Endothelial cell of umbilical vein (primary cell): ENCODE data around the gene NNT. TPM values are rescaled to one million over a fixed set of nuclear protein-coding genes. Genes with fewer than 3 reads are reported as not detected.

Experiments used
- BruUV-seq: library from RNA; stranded (reverse); fragments of 400-500 nt; replicated peaks from 2 replicates; lab custom pipeline; 2021; lab: Mats Ljungman, UMichigan
- CTCF ChIA-PET: fragments of 300-600, 350-600 bp; sonication (Branson Sonifier 250); formaldehyde crosslinking; loops from one replicate; lab custom pipeline; 2021; ENCODE audit warnings: antibody characterized with exemption, inconsistent platforms; lab: Charles Lee
- POLR2A ChIA-PET: fragments of 300-600, 350-600 bp; sonication (Branson Sonifier 250); formaldehyde crosslinking; loops from one replicate; lab custom pipeline; 2021; ENCODE audit warnings: antibody characterized with exemption, inconsistent platforms; lab: Charles Lee
- DNase-seq: peaks from one replicate; pipeline ENCODE4 v3.0.0-alpha.2; 2011; ENCODE audit warnings: low read depth, low spot score
- FAIRE-seq: peaks from 2 replicates; lab custom pipeline; 2011; peaks lifted over from hg19 to GRCh38; lab: Jason Lieb, UNC
- H2AFZ ChIP-seq: 2 replicates; pipeline ENCODE4 v1.6.0; 2012; ENCODE audit warnings: low read depth, low read length, control low read depth, inconsistent platforms
- H3K27ac ChIP-seq: 2 replicates; pipeline ENCODE4 v1.5.1; 2011; ENCODE audit warnings: low read depth, mild to moderate bottlenecking, control low read depth, low read length, moderate library complexity; ENCODE audit not compliant: insufficient read depth
- H3K27me3 ChIP-seq, 2 experiments: 2 replicates each; pipeline versions ENCODE4 v1.6.0 to v1.6.1; 2011; ENCODE audit warnings: low read length in 2 of 2, mixed read lengths in 1 of 2; ENCODE audit not compliant: control insufficient read depth in 2 of 2, insufficient read depth in 2 of 2
- H3K36me3 ChIP-seq, 2 experiments: 2 replicates in 1 of 2; 3 replicates in 1 of 2; pipeline ENCODE4 v1.5.1; 2011; ENCODE audit warnings: low read length in 2 of 2, mild to moderate bottlenecking in 1 of 2, moderate library complexity in 1 of 2; ENCODE audit not compliant: control insufficient read depth in 2 of 2, insufficient read depth in 2 of 2; ENCODE audit errors: extremely low read depth in 1 of 2
- H3K4me1 ChIP-seq: 3 replicates; pipeline ENCODE4 v1.5.1; 2011; ENCODE audit warnings: mild to moderate bottlenecking, low read length; ENCODE audit not compliant: control insufficient read depth, insufficient read depth; ENCODE audit errors: extremely low read depth
- H3K4me2 ChIP-seq: 2 replicates; pipeline ENCODE4 v1.6.1; 2011; ENCODE audit warnings: low read length, control low read depth, mixed read lengths; ENCODE audit not compliant: insufficient read depth
- H3K4me3 ChIP-seq, 3 experiments: fragments of 200-600 bp in 1 of 3; sonication (generic), shearing (Covaris generic) in 1 of 3; replicated peaks in 1 of 3; 2 replicates each; pipeline ENCODE4 v1.5.1; 2011 to 2016; ENCODE audit warnings: control low read depth in 3 of 3, low read length in 3 of 3, mild to moderate bottlenecking in 2 of 3, inconsistent platforms in 1 of 3, low read depth in 1 of 3, moderate library complexity in 1 of 3; ENCODE audit not compliant: insufficient read depth in 1 of 3
- H3K79me2 ChIP-seq: 2 replicates; pipeline ENCODE4 v1.6.0; 2012; ENCODE audit warnings: low read length, inconsistent platforms; ENCODE audit not compliant: control insufficient read depth, insufficient read depth
- H3K9ac ChIP-seq: replicated peaks from 2 replicates; pipeline ENCODE3; 2011; ENCODE audit warnings: low read length, control low read depth; ENCODE audit not compliant: insufficient read depth; ENCODE audit errors: extremely low read depth
- H3K9me1 ChIP-seq: replicated peaks from 3 replicates; pipeline ENCODE4 v1.6.0; 2011; ENCODE audit warnings: mild to moderate bottlenecking, low read length; ENCODE audit not compliant: control insufficient read depth, insufficient read depth; ENCODE audit errors: extremely low read depth
- H3K9me3 ChIP-seq: replicated peaks from 2 replicates; pipeline ENCODE4 v1.5.1; 2012; ENCODE audit warnings: low read length, inconsistent platforms; ENCODE audit not compliant: control insufficient read depth, insufficient read depth
- H4K20me1 ChIP-seq: replicated peaks from 2 replicates; pipeline ENCODE3; 2011; ENCODE audit warnings: mild to moderate bottlenecking, low read length; ENCODE audit not compliant: control insufficient read depth, insufficient read depth; ENCODE audit errors: extremely low read depth
- CTCF ChIP-seq, 2 donors: IDR thresholded peaks; 1 replicate in 1 of 2; 2 replicates in 1 of 2; pipeline ENCODE4 v1.5.1; 2011; ENCODE audit warnings: low read length in 2 of 2, mild to moderate bottlenecking in 2 of 2, moderate library complexity in 2 of 2, control low read depth in 1 of 2, inconsistent platforms in 1 of 2, low read depth in 1 of 2; ENCODE audit not compliant: insufficient read depth in 1 of 2; ENCODE audit errors: extremely low read depth in 1 of 2
- EZH2 ChIP-seq: IDR thresholded peaks from 2 replicates; pipeline ENCODE4 v1.6.1; 2012; ENCODE audit warnings: borderline replicate concordance, low read depth, mild to moderate bottlenecking, moderate library complexity, low read length, inconsistent platforms; ENCODE audit not compliant: severe bottlenecking
- FOS ChIP-seq: IDR thresholded peaks from 2 replicates; pipeline ENCODE4 v1.6.1; 2011; ENCODE audit warnings: mild to moderate bottlenecking, low read length, moderate library complexity, borderline replicate concordance; ENCODE audit not compliant: insufficient read depth
- GATA2 ChIP-seq: IDR thresholded peaks from 2 replicates; pipeline ENCODE4 v1.7.0; 2011; ENCODE audit warnings: low read depth, mild to moderate bottlenecking, moderate library complexity, mixed read lengths, low read length; ENCODE audit not compliant: insufficient read length, insufficient read depth
- JUN ChIP-seq: IDR thresholded peaks from 2 replicates; pipeline ENCODE4 v1.6.1; 2011; ENCODE audit warnings: borderline replicate concordance, low read depth; ENCODE audit not compliant: insufficient read length, insufficient read depth
- MAX ChIP-seq: IDR thresholded peaks from 2 replicates; pipeline ENCODE4 v1.6.1; 2011; ENCODE audit not compliant: insufficient read depth, insufficient read length
- MYC ChIP-seq: IDR thresholded peaks from one replicate; pipeline ENCODE4 v1.6.1; 2011; ENCODE audit warnings: mild to moderate bottlenecking, low read depth, low read length
- POLR2A ChIP-seq: IDR thresholded peaks from 2 replicates; pipeline ENCODE4 v1.6.1; 2012; ENCODE audit warnings: low read depth, mild to moderate bottlenecking, control low read depth, low read length
- POLR2AphosphoS5 ChIP-seq: IDR thresholded peaks from 2 replicates; pipeline ENCODE4 v1.6.1; 2012; ENCODE audit warnings: low read depth, mild to moderate bottlenecking, control low read depth, low read length, moderate library complexity; ENCODE audit not compliant: insufficient read depth
- dilution Hi-C: fragments of 300-500 bp; cut with MboI; formaldehyde crosslinking; loops from one replicate; pipeline ENCODE4 v1.15.0; 2019; ENCODE audit warnings: low sequenced_read_pairs; ENCODE audit not compliant: extremely low pct_ligation_motif_present
- intact Hi-C: fragments of 100-400 bp; cut with micrococcal nuclease; formaldehyde crosslinking; loops from one replicate; pipeline ENCODE4 v1.10.0; 2022
- polyA plus RNA-seq, 4 experiments: library from polyadenylated mRNA; depleted of rRNA in 3 of 4; stranded (reverse) in 3 of 4; unstranded in 1 of 4; fragments of >200 nt; gene quantifications; 2 replicates each; pipeline versions ENCODE4 v1.2.1 to v1.2.3, GENCODE V29; 2011 to 2012; ENCODE audit warnings: missing spikeins in 1 of 4
- total RNA-seq: library from RNA; stranded (reverse); gene quantifications from 2 replicates; pipeline ENCODE4 v1.2.3, GENCODE V29; 2021

The NNT gene
- total and polyA plus RNA-seq, 2 donors (not counting 3 experiments of a cell fraction or from before 2014, with no cell fraction given): 38.2 to 82.5 TPM

- Histone ChIP-seq H3K4me2 (no peak overlapping the region), H3K27ac (no peak overlapping the region), H3K27me3 (no peaks in the 10 kb centered on the region), H3K79me2 (no peaks in the 10 kb centered on the region), H3K9ac (no peak overlapping the region), H2AFZ (no peak overlapping the region), H3K4me3 (no peak overlapping the region), H4K20me1 (no peaks in the 10 kb centered on the region), H3K9me3 (no peaks in the 10 kb centered on the region), H3K9me1 (no peaks in the 10 kb centered on the region), H3K4me1 (no peaks in the 10 kb centered on the region), H3K36me3 (no peaks in the 10 kb centered on the region)
- FAIRE-seq (no peak), DNase-seq (no peak)
- intact Hi-C loops: no loop called here
- CTCF ChIA-PET: no interaction called here
- POLR2A ChIA-PET: no interaction called here
- no TSS peak for BruUV-seq
- dilution Hi-C loops: no loop called here
- TF ChIP-seq POLR2AphosphoS5: no peak
- no peak for TF ChIP-seq CTCF (IDR thresholded peaks at IDR 0.05; ENCODE audit: extremely low read depth in 1 of 2, insufficient read depth in 1 of 2, low read depth in 1 of 2, low read length in 2 of 2)
- no peak for TF ChIP-seq POLR2A
- TF ChIP-seq MAX: no peak
- no peak for TF ChIP-seq FOS
- no peak for TF ChIP-seq JUN
- no peak for TF ChIP-seq GATA2
- TF ChIP-seq EZH2: no peak
- TF ChIP-seq MYC: no peak
Observed at GRCh38 chr5:43581398-43581797, 21.6 kb upstream of the NNT start.
